GM10248 (cell line): ENCODE measurements around the gene CAPZB.

Experiments used
- CTCF ChIA-PET: fragments of 300-600 bp; sonication (Branson Sonifier 250); formaldehyde crosslinking; extraction: SDS; loops from one replicate; lab custom pipeline; 2021; ENCODE audit warnings: antibody characterized with exemption; lab: Yijun Ruan, JAX
- POLR2A ChIA-PET: fragments of 350-650 bp; sonication (Branson Sonifier 250); formaldehyde crosslinking; extraction: SDS; loops from one replicate; lab custom pipeline; 2020; ENCODE audit warnings: antibody characterized with exemption; lab: Yijun Ruan, JAX
- DNase-seq: peaks from one replicate; pipeline ENCODE4 v3.0.0; 2012; ENCODE audit errors: extremely low spot score
- CTCF ChIP-seq: IDR thresholded peaks from 2 replicates; pipeline ENCODE4 v1.5.1; 2012; ENCODE audit warnings: mild to moderate bottlenecking, low read depth; ENCODE audit errors: extremely low read depth, missing control alignments, control extremely low read depth

CAPZB gene

GRCh38 chr1:19416921-19417470, 68.3 kb downstream of the CAPZB start:
- POLR2A ChIA-PET, result no interaction called here
- no peak for TF ChIP-seq CTCF
- CTCF ChIA-PET, result interaction anchor here (1.1 to 1.4 kb wide), 2 partner anchors 11 to 18 kb away, joined by 4 to 5 read pairs; no protein-coding TSS in a partner anchor
- DNase-seq, result no peak

GRCh38 chr1:19416145-19416544, 69.2 kb downstream of the CAPZB start:
- POLR2A ChIA-PET, result no interaction called here
- no peak for DNase-seq
- TF ChIP-seq CTCF, result no peak
- CTCF ChIA-PET, result interaction anchor here (1.1 to 1.4 kb wide), 2 partner anchors 10 to 19 kb away, joined by 4 to 5 read pairs; no protein-coding TSS in a partner anchor

- TF ChIP-seq CTCF, result no peak
- no peak for DNase-seq
- ChIA-PET POLR2A (no interaction called here), CTCF (interaction anchor here (1.7 kb wide), 1 partner anchor 10 kb away, joined by 4 read pairs; no protein-coding TSS in a partner anchor)
These were observed 70.7 kb downstream of the CAPZB start for GRCh38 chr1:19414515-19415121.

- ChIA-PET CTCF (interaction anchor here (1.7 kb wide), 1 partner anchor 11 kb away, joined by 4 read pairs; no protein-coding TSS in a partner anchor), POLR2A (no interaction called here)
- DNase-seq, result no peak
- TF ChIP-seq CTCF, result no peak
These were observed 71.3 kb downstream of the CAPZB start for GRCh38 chr1:19413999-19414398.

- DNase-seq, result no peak
- ChIA-PET POLR2A (no interaction called here), CTCF (interaction anchor here (0.8 to 2.0 kb wide), 7 partner anchors 8 to 250 kb away, joined by 3 to 5 read pairs (median 4); no protein-coding TSS in a partner anchor)
- no peak for TF ChIP-seq CTCF
These were observed 72.7 kb downstream of the CAPZB start for GRCh38 chr1:19412654-19413053.

- peak; percentile 69 for DNase-seq
- ChIA-PET CTCF (interaction anchor here (1.2 to 2.0 kb wide), 3 partner anchors 15 to 170 kb away, joined by 4 to 5 read pairs (median 4); no protein-coding TSS in a partner anchor), POLR2A (no interaction called here)
- TF ChIP-seq CTCF, result no peak
These were observed 73.7 kb downstream of the CAPZB start for GRCh38 chr1:19411612-19412011.
